ENCODE data around the gene PTPRG. TPM values are rescaled to one million over a fixed set of nuclear protein-coding genes. Genes with fewer than 3 reads are reported as not detected.
"Not testable (repeated sequence)": the region's sequence is repeated elsewhere in the genome, so short reads cannot be mapped to it uniquely, and the experiment has no call there.

The PTPRG gene
- polyA plus RNA-seq, 2 donors = 1.1 to 1.6 TPM

DNA sequence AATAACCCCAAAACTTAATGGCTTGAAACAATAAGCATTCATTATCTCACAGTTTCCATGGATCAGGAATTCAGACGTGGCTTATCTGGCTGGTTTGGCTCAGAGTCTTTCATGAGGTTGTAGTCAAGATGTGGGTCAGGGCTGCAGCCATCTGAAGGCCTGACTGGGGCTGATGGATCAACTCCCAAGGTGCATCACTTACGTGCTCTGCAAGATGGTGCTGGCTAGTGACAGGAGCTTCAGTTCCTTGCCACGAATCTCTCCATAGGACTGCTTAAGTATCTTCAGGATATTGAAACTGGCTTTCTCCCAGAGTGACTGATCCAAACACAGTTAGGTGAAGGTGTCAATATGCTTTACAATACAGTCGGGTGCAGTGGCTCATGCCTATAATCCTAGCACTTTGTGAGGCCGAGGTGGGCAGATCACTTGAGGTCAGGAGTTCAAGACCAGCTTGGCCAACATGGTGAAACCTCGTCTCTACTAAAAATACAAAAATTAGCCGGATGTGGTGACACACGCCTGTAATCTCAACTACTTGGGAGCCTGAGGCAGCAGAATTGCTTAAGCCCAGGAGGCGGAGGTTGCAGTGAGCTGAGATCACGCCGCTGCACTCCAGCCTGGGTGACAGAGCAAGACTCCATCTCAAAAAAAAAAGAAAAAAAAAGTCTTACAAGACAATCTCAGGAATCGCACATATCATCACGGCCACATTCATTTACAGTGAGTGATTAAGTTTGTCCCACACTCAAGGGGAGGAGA, 28.5 kb upstream of the PTPRG start:
- no peak overlapping the region for H3K4me3 ChIP-seq (ENCODE audit: low read depth in 1 of 2, low read length in 2 of 2)
- no peaks in the 10 kb centered on the region for H3K4me1 ChIP-seq (ENCODE audit: control insufficient read depth in 2 of 2, insufficient read depth in 2 of 2, low read length in 1 of 2)
- no peaks in the 10 kb centered on the region for H3K27me3 ChIP-seq (ENCODE audit: control insufficient read depth in 1 of 2, insufficient read depth in 2 of 2, low read length in 2 of 2)
- no peak overlapping the region for H3K27ac ChIP-seq (ENCODE audit: low read depth in 2 of 2, low read length in 1 of 2)
- WGBS, 2 donors = 89 to 91% methylated on average over 13 of the region's 13 CpGs
- H3K36me3 ChIP-seq (ENCODE audit: control insufficient read depth in 2 of 2, insufficient read depth in 2 of 2, low read length in 1 of 2) = no peaks in the 10 kb centered on the region
- no peaks in the 10 kb centered on the region for H3K9me3 ChIP-seq (ENCODE audit: control insufficient read depth in 2 of 2, insufficient read depth in 1 of 2, low read depth in 1 of 2, low read length in 1 of 2)

DNA sequence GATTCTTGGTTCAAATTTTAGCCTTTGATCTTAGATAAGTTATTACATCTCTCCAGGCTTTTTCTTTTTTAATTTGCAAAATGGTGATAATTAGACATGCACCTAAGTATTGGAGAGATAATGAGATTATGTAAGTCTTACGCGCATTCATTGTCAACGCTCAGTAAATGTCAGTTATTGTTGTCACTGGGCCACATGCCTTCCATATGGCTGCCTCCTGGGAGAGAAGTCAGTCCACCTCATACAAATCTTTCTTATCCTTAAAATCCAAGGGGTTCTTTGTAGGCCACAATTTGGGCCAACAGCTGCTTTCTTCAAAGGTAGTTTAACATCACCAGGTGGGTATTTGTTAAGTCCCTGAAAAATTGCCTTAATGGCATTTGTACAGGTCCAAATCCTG, 25.5 kb upstream of the PTPRG start:
- 89 to 97% methylated on average over 3 of the region's 3 CpGs for WGBS, 2 donors
- Histone ChIP-seq H3K36me3 (ENCODE audit: control insufficient read depth in 2 of 2, insufficient read depth in 2 of 2, low read length in 1 of 2) (no peaks in the 10 kb centered on the region), H3K9me3 (ENCODE audit: control insufficient read depth in 2 of 2, insufficient read depth in 1 of 2, low read depth in 1 of 2, low read length in 1 of 2) (no peaks in the 10 kb centered on the region), H3K4me1 (ENCODE audit: control insufficient read depth in 2 of 2, insufficient read depth in 2 of 2, low read length in 1 of 2) (no peaks in the 10 kb centered on the region), H3K27ac (ENCODE audit: low read depth in 2 of 2, low read length in 1 of 2) (no peak overlapping the region), H3K27me3 (ENCODE audit: control insufficient read depth in 1 of 2, insufficient read depth in 2 of 2, low read length in 2 of 2) (no peaks in the 10 kb centered on the region), H3K4me3 (ENCODE audit: low read depth in 1 of 2, low read length in 2 of 2) (no peak overlapping the region)

DNA sequence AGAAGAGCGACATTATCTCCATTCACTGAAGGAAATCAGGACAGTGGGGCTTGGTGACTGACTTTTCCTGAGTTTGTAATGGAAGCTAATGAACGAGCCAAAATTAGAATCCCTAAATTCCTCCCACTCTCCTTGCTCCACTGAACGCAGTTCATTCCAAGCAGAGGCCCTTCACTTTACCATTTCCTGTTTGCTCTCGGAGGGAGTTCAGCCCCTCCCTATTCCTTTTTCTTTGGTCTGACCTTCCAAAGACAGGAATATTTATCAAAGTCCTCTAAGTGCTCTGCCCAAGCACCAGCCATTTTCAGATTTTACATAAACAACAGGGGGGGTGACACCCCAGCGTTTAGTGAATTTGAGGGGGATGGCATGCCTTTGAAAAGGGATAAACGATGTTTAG, 24.0 kb upstream of the PTPRG start:
- Histone ChIP-seq H3K27ac (ENCODE audit: low read depth in 2 of 2, low read length in 1 of 2) (no peak overlapping the region), H3K36me3 (ENCODE audit: control insufficient read depth in 2 of 2, insufficient read depth in 2 of 2, low read length in 1 of 2) (no peaks in the 10 kb centered on the region), H3K4me1 (ENCODE audit: control insufficient read depth in 2 of 2, insufficient read depth in 2 of 2, low read length in 1 of 2) (no peaks in the 10 kb centered on the region), H3K27me3 (ENCODE audit: control insufficient read depth in 1 of 2, insufficient read depth in 2 of 2, low read length in 2 of 2) (no peaks in the 10 kb centered on the region), H3K4me3 (ENCODE audit: low read depth in 1 of 2, low read length in 2 of 2) (no peak overlapping the region), H3K9me3 (ENCODE audit: control insufficient read depth in 2 of 2, insufficient read depth in 1 of 2, low read depth in 1 of 2, low read length in 1 of 2) (no peaks in the 10 kb centered on the region)
- WGBS, 2 donors = 38 to 43% methylated on average over 6 of the region's 6 CpGs

- H3K4me3 ChIP-seq (ENCODE audit: low read depth in 1 of 2, low read length in 2 of 2) = no peak overlapping the region
- 85 to 89% methylated on average over 5 of the region's 5 CpGs for WGBS, 2 donors
- no peaks in the 10 kb centered on the region for H3K4me1 ChIP-seq (ENCODE audit: control insufficient read depth in 2 of 2, insufficient read depth in 2 of 2, low read length in 1 of 2)
- no peaks in the 10 kb centered on the region for H3K27me3 ChIP-seq (ENCODE audit: control insufficient read depth in 1 of 2, insufficient read depth in 2 of 2, low read length in 2 of 2)
- no peaks in the 10 kb centered on the region for H3K9me3 ChIP-seq (ENCODE audit: control insufficient read depth in 2 of 2, insufficient read depth in 1 of 2, low read depth in 1 of 2, low read length in 1 of 2)
- H3K36me3 ChIP-seq (ENCODE audit: control insufficient read depth in 2 of 2, insufficient read depth in 2 of 2, low read length in 1 of 2) = no peaks in the 10 kb centered on the region
- no peak overlapping the region for H3K27ac ChIP-seq (ENCODE audit: low read depth in 2 of 2, low read length in 1 of 2)
These were observed 22.9 kb upstream of the PTPRG start for GRCh38 chr3:61538486-61538885.

DNA sequence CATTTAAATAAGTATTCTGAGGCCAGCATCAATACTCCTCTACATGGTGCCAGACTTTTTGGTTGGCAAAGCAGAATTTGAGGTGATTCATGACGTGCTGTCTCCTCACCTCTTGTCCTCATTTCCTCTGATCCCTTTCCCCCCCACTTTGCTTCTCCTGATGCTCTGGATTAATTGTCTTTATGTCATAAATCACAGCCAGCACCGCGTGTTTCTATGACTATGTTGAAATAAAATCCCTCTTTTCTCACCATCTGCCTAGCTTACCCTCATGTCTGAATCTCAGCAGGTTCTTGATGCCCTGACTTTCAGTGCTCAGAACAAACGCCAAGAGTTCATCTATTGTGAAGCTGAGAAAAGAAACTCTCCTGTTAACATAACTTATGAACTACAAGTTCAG, 19.7 kb upstream of the PTPRG start:
- H3K27ac ChIP-seq (ENCODE audit: low read depth in 2 of 2, low read length in 1 of 2) = no peak overlapping the region
- WGBS, 2 donors = 45 to 57% methylated on average over 4 of the region's 4 CpGs
- no peak overlapping the region for H3K4me3 ChIP-seq (ENCODE audit: low read depth in 1 of 2, low read length in 2 of 2)
- no peaks in the 10 kb centered on the region for H3K9me3 ChIP-seq (ENCODE audit: control insufficient read depth in 2 of 2, insufficient read depth in 1 of 2, low read depth in 1 of 2, low read length in 1 of 2)
- no peaks in the 10 kb centered on the region for H3K36me3 ChIP-seq (ENCODE audit: control insufficient read depth in 2 of 2, insufficient read depth in 2 of 2, low read length in 1 of 2)
- H3K27me3 ChIP-seq (ENCODE audit: control insufficient read depth in 1 of 2, insufficient read depth in 2 of 2, low read length in 2 of 2) = no peaks in the 10 kb centered on the region
- H3K4me1 ChIP-seq (ENCODE audit: control insufficient read depth in 2 of 2, insufficient read depth in 2 of 2, low read length in 1 of 2) = no peaks in the 10 kb centered on the region

DNA sequence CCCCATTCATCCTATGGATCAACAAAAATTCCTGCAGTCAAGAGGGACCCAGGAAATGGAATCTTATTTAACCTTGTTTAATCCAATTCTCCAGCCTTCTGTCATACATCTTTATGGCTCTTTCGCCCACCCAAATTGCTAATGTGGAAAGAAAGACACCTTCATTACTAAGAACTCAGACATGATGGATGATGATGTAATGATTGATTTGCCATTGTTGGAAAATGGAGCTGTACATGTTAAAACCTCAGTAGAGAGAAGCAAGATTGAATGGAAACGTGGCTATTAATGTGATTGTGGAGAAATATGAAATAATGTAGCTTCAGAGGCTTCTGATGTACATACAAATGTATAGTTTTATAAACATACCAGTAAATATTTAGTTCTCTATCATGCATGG, 15.7 kb upstream of the PTPRG start:
- Histone ChIP-seq H3K4me1 (ENCODE audit: control insufficient read depth in 2 of 2, insufficient read depth in 2 of 2, low read length in 1 of 2) (peaks cover 0 to 3% of the 10 kb centered on the region in 2 donors), H3K27ac (ENCODE audit: low read depth in 2 of 2, low read length in 1 of 2) (no peak overlapping the region), H3K9me3 (ENCODE audit: control insufficient read depth in 2 of 2, insufficient read depth in 1 of 2, low read depth in 1 of 2, low read length in 1 of 2) (no peaks in the 10 kb centered on the region), H3K4me3 (ENCODE audit: low read depth in 1 of 2, low read length in 2 of 2) (no peak overlapping the region), H3K36me3 (ENCODE audit: control insufficient read depth in 2 of 2, insufficient read depth in 2 of 2, low read length in 1 of 2) (no peaks in the 10 kb centered on the region), H3K27me3 (ENCODE audit: control insufficient read depth in 1 of 2, insufficient read depth in 2 of 2, low read length in 2 of 2) (no peaks in the 10 kb centered on the region)
- WGBS, 2 donors = 75 to 78% methylated on average over 2 of the region's 2 CpGs

- Histone ChIP-seq H3K9me3 (ENCODE audit: control insufficient read depth in 2 of 2, insufficient read depth in 1 of 2, low read depth in 1 of 2, low read length in 1 of 2) (no peaks in the 10 kb centered on the region), H3K36me3 (ENCODE audit: control insufficient read depth in 2 of 2, insufficient read depth in 2 of 2, low read length in 1 of 2) (no peaks in the 10 kb centered on the region), H3K27ac (ENCODE audit: low read depth in 2 of 2, low read length in 1 of 2) (no peak overlapping the region), H3K27me3 (ENCODE audit: control insufficient read depth in 1 of 2, insufficient read depth in 2 of 2, low read length in 2 of 2) (no peaks in the 10 kb centered on the region), H3K4me1 (ENCODE audit: control insufficient read depth in 2 of 2, insufficient read depth in 2 of 2, low read length in 1 of 2) (peaks cover 0 to 3% of the 10 kb centered on the region in 2 donors), H3K4me3 (ENCODE audit: low read depth in 1 of 2, low read length in 2 of 2) (no peak overlapping the region)
- 34 to 42% methylated on average over 4 of the region's 4 CpGs for WGBS, 2 donors
These were observed 13.7 kb upstream of the PTPRG start for GRCh38 chr3:61547625-61548024.

DNA sequence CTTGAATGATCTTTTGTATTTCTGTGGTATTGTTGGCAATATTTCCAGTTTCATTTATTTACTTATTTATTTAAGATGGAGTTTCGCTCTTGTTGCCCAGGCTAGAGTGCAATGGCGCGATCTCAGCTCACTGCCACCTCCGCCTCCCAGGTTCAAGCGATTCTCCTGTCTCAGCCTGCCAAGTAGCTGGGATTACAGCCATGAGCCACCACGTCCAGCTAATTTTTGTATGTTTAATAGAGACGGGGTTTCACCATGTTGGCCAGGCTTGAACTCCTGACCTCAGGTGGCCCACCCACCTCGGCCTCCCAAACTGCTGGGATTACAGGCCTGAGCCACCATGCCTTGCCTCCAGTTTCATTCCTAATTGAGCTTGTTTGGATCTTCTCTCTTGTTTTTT, 8.7 kb upstream of the PTPRG start:
- H3K36me3 ChIP-seq (ENCODE audit: control insufficient read depth in 2 of 2, insufficient read depth in 2 of 2, low read length in 1 of 2); H3K4me3 ChIP-seq (ENCODE audit: low read depth in 1 of 2, low read length in 2 of 2); H3K27ac ChIP-seq (ENCODE audit: low read depth in 2 of 2, low read length in 1 of 2); H3K9me3 ChIP-seq (ENCODE audit: control insufficient read depth in 2 of 2, insufficient read depth in 1 of 2, low read depth in 1 of 2, low read length in 1 of 2); H3K4me1 ChIP-seq (ENCODE audit: control insufficient read depth in 2 of 2, insufficient read depth in 2 of 2, low read length in 1 of 2); H3K27me3 ChIP-seq (ENCODE audit: control insufficient read depth in 1 of 2, insufficient read depth in 2 of 2, low read length in 2 of 2): not testable (repeated sequence)
- 87 to 89% methylated on average over 8 of the region's 8 CpGs for WGBS, 2 donors

DNA sequence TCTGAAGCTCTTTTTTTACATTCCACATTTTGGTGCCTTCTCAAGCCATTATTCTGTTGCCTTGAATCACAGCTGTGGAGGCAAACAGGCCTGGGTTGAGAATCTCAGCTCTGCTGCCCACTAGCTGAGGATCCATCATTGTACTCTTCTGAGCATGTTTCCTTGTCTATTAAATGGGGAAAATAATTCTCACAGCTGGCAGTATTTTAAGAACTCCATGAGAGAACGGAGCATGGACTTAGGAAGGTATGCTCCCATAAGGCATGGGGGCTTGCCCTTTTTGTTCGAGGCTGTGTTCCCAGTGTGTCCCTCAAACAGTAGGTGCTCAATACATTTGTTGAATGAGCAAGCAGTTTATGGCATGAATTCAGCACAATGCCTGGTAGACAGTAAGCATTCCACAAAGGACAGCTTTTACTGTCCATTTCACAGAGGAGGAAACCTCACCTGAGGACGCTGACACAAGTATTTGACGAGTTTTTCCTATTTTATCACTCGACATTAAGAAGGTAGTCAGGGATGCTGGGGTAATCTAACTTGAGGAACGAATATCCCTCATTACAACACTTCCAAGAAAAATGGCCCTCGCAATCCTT, 2.1 kb upstream of the PTPRG start:
- H3K27me3 ChIP-seq (ENCODE audit: control insufficient read depth in 1 of 2, insufficient read depth in 2 of 2, low read length in 2 of 2) = no peaks in the 10 kb centered on the region
- no peak overlapping the region for H3K4me3 ChIP-seq (ENCODE audit: low read depth in 1 of 2, low read length in 2 of 2)
- 69 to 72% methylated on average over 7 of the region's 7 CpGs for WGBS, 2 donors
- no peak overlapping the region for H3K27ac ChIP-seq (ENCODE audit: low read depth in 2 of 2, low read length in 1 of 2)
- H3K9me3 ChIP-seq (ENCODE audit: control insufficient read depth in 2 of 2, insufficient read depth in 1 of 2, low read depth in 1 of 2, low read length in 1 of 2) = peaks cover 0 to 3% of the 10 kb centered on the region in 2 donors
- H3K4me1 ChIP-seq (ENCODE audit: control insufficient read depth in 2 of 2, insufficient read depth in 2 of 2, low read length in 1 of 2) = peaks cover 10% of the 10 kb centered on the region in 2 donors
- no peaks in the 10 kb centered on the region for H3K36me3 ChIP-seq (ENCODE audit: control insufficient read depth in 2 of 2, insufficient read depth in 2 of 2, low read length in 1 of 2)
